Right hindlimb (tissue), 1 donor: ENCODE results near the gene PCNX4.

Source experiments
- DNase-seq: peaks from one replicate; pipeline ENCODE4 v3.0.0-alpha.2; 2018

The PCNX4 gene

DNA sequence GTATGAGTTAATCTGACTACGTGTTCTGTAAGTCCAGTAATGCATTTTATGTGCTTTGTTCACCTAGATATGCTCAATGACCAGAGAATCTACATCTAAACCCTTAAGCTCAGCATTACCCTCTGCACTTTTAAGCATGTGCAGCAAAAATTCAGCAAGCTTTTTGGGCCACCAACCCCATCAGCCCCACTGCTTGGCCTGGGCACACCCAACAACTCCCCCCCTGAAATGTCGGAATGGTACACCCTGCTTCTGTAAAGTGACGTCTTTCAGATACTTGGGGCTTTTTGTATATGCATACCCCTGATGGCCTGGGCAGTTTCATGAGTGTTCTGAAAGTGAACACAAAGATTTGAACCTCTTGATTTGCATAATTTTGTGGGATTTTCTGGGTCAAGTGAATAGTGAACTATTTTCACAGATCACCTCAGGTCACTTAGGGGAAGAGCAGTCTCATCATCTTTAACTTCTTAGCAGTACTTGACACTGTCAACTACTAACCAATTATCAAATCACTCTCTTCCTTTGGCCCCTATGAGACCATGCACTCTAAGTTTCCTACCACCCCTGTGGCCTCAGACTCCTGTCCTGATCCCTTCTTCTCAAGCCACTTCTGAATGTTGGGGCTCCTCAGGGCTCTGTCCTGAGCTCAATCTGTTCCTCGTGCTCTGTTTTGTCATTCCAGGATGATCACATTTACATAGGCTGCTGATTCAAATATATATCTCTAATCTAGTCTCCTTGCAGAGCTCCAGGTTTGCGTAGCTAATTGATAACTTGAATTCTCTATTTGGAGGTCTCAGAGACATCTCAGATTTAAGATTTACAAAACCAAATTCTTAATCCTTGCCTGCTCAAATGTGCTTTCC lies 121.0 kb downstream of the PCNX4 start:
- DNase-seq = no peak

- no peak for DNase-seq
Measured at GRCh38 chr14:60214003-60214402, 122.3 kb downstream of the PCNX4 start.

GRCh38 chr14:60214415-60215126 lies 122.8 kb downstream of the PCNX4 start:
- DNase-seq = no peak

- no peak for DNase-seq
Measured at GRCh38 chr14:60215127-60215444, 123.4 kb downstream of the PCNX4 start.

GRCh38 chr14:60215520-60216420 lies 124.0 kb downstream of the PCNX4 start:
- DNase-seq = no peak

- no peak for DNase-seq
Measured at GRCh38 chr14:60217713-60218112, 126.0 kb downstream of the PCNX4 start.
